ENCODE measurements around the gene MYO5A. TPM values are rescaled to one million over a fixed set of nuclear protein-coding genes. Genes with fewer than 3 reads are reported as not detected.
"Not testable (repeated sequence)": the region's sequence is repeated elsewhere in the genome, so short reads cannot be mapped to it uniquely, and the experiment has no call there.

MYO5A gene
- total and polyA plus RNA-seq, 9 donors, result 3.8 to 26.5 (median 15.1) TPM

DNA sequence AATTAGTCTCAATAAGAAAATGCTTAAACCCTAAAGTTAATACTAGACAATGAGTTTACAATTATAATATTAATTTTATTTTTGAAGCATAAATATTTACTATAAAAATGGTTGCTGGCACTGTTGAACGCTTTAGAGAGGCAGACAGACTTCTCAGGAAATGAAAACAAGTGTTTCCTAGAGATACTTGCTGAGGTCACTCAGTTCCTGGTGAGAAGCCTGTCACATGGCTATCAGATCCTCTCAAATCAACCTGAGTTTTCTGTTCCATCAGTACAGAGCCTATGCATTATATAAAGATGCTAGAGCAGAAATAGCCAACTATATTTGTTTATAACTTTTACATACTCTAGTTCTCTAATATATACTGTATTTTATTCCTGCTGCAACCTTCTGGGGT is 109.2 kb downstream of the MYO5A start:
- intact Hi-C loops (cut with DNase I), result no loop called here
- no peaks in the 10 kb centered on the region for H3K36me3 ChIP-seq
- no peak overlapping the region for H3K27ac ChIP-seq
- H3K27me3 ChIP-seq, result no peaks in the 10 kb centered on the region
- TF ChIP-seq, protein P1, sequence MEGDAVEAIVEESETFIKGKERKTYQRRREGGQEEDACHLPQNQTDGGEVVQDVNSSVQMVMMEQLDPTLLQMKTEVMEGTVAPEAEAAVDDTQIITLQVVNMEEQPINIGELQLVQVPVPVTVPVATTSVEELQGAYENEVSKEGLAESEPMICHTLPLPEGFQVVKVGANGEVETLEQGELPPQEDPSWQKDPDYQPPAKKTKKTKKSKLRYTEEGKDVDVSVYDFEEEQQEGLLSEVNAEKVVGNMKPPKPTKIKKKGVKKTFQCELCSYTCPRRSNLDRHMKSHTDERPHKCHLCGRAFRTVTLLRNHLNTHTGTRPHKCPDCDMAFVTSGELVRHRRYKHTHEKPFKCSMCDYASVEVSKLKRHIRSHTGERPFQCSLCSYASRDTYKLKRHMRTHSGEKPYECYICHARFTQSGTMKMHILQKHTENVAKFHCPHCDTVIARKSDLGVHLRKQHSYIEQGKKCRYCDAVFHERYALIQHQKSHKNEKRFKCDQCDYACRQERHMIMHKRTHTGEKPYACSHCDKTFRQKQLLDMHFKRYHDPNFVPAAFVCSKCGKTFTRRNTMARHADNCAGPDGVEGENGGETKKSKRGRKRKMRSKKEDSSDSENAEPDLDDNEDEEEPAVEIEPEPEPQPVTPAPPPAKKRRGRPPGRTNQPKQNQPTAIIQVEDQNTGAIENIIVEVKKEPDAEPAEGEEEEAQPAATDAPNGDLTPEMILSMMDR (IDR thresholded peaks at IDR 0.05), result no peak
- WGBS, 3 donors, result 28 to 52% (median 35%) methylated on average over 1 of the region's 1 CpG
- no peak overlapping the region for H3K4me3 ChIP-seq
- H3K4me1 ChIP-seq (ENCODE audit: insufficient read depth), result no peaks in the 10 kb centered on the region
- no peaks in the 10 kb centered on the region for H3K9me3 ChIP-seq
- no peak for DNase-seq

DNA sequence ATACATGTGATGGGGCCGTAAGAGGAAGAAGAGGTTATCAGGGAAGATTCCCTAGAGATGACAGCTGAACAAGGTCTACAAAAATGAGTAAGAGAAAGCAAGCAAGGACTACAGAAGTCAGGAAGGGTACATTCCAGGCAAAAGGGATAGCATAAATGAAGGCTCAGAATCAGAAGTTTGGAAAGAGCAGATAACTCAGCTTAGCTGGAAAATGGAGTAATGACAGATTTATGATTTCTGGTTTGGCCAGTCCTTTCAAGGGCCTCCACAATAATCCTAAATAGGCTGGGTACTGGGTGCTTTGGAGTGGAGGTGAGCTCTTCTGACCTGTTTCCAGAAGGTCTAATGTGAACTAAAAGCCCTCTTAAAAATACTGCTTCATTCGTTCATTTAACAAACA is 110.7 kb downstream of the MYO5A start:
- H3K4me1 ChIP-seq (ENCODE audit: insufficient read depth), result no peaks in the 10 kb centered on the region
- DNase-seq, result no peak
- 87 to 93% (median 91%) methylated on average over 2 of the region's 2 CpGs for WGBS, 3 donors
- H3K4me3 ChIP-seq, result no peak overlapping the region
- no peaks in the 10 kb centered on the region for H3K36me3 ChIP-seq
- no peak overlapping the region for H3K27ac ChIP-seq
- no peaks in the 10 kb centered on the region for H3K9me3 ChIP-seq
- TF ChIP-seq, protein P1 (IDR thresholded peaks at IDR 0.05), result no peak
- TF ChIP-seq EP300 (IDR thresholded peaks at IDR 0.05), result no peak
- intact Hi-C loops (cut with DNase I), result no loop called here
- H3K27me3 ChIP-seq, result no peaks in the 10 kb centered on the region

DNA sequence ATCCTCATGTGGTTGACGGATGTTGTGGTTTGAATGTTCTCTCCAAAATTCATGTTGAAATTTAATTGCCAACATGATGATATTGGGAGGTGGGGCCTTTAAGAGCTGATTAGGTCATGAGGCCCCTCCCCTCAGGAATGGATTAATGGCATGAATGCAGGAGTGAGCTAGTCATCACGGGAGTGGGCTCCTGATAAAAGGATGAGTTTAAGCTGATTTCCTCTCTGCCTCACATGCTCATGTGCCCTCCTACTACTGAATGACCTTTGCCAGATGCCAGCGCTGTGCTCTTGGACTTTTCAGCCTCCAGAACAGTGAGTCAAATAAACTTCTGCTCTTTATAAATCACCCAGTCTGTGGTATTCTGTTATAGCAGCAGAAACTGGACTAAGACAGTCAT is 111.2 kb downstream of the MYO5A start:
- H3K36me3 ChIP-seq, result no peaks in the 10 kb centered on the region
- WGBS, 3 donors, result 53 to 61% (median 54%) methylated on average over 3 of the region's 3 CpGs
- no peaks in the 10 kb centered on the region for H3K9me3 ChIP-seq
- no peaks in the 10 kb centered on the region for H3K27me3 ChIP-seq
- H3K4me3 ChIP-seq, result no peak overlapping the region
- intact Hi-C loops (cut with DNase I), result no loop called here
- no peak for DNase-seq
- TF ChIP-seq POLR2A (IDR thresholded peaks at IDR 0.05), result no peak
- no peak for TF ChIP-seq EP300 (IDR thresholded peaks at IDR 0.05)
- TF ChIP-seq, protein P1 (IDR thresholded peaks at IDR 0.05), result no peak
- H3K4me1 ChIP-seq (ENCODE audit: insufficient read depth), result no peaks in the 10 kb centered on the region
- H3K27ac ChIP-seq, result no peak overlapping the region

DNA sequence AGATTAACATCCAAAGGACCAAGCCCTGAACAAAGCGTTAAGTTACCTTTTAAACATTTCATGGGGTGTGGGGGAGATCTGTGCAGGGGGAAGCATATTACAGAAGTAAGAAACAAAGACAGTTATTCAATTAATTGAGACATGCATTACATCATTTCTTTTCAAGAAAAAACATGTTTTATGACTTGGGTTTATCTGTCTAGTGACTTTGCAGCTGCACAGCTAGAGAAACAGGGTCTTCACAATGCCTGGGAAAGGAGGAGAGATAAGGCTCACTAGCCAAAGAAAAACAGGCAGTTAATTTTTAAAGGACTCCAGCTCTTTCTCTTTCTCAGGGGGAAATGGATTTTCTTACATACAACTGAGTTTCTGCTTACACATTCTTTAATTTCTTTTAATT is 112.1 kb downstream of the MYO5A start:
- H3K9me3 ChIP-seq; intact Hi-C loops (cut with DNase I); H3K4me3 ChIP-seq; H3K27me3 ChIP-seq; H3K4me1 ChIP-seq (ENCODE audit: insufficient read depth); DNase-seq; H3K27ac ChIP-seq; H3K36me3 ChIP-seq: not testable (repeated sequence)
- WGBS, 3 donors, result 83 to 95% (median 86%) methylated on average over 1 of the region's 1 CpG

DNA sequence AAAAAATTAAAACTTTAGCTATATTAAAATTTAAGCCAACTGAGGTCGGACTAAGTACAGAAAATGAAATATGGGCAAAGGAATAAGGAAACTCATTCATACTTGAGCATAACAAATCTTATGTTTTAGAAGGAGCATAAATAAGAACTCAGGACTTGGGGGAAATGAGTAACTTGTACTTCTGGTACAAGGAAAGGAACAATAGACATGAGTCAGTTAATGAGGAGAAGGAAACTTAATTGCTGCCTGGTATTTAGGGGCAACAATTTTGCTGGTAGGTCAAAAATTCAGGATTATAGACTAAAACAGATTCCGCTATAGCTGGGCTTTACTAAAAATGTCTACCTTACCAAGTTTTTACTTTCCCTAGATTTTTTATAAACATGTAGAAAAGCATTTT is 113.1 kb downstream of the MYO5A start:
- Histone ChIP-seq H3K4me1 (ENCODE audit: insufficient read depth) (no peaks in the 10 kb centered on the region), H3K4me3 (no peak overlapping the region), H3K27me3 (no peaks in the 10 kb centered on the region), H3K9me3 (no peaks in the 10 kb centered on the region), H3K36me3 (no peaks in the 10 kb centered on the region), H3K27ac (no peak overlapping the region)
- TF ChIP-seq EP300 (IDR thresholded peaks at IDR 0.05), result no peak
- no peak for TF ChIP-seq POLR2A (IDR thresholded peaks at IDR 0.05)
- TF ChIP-seq, protein P1 (IDR thresholded peaks at IDR 0.05), result no peak
- intact Hi-C loops (cut with DNase I), result no loop called here
- 73 to 93% (median 93%) methylated on average over 2 of the region's 2 CpGs for WGBS, 3 donors
- DNase-seq, result no peak
